Stomach (tissue), 4 donors: Measurements from ENCODE around the gene UGT1A10.

Experiments used
- EP300 ChIP-seq: sonication (generic); formaldehyde crosslinking; IDR thresholded peaks from one replicate; pipeline ENCODE4 v1.6.1; 2017; ENCODE audit warnings: antibody characterized with exemption
- TF ChIP-seq, protein P1 (sequence below), 7 experiments: fragments of 450-650 bp in 4 of 7; fragments of 200-600 bp in 3 of 7; sonication (generic) in 3 of 7; IDR thresholded peaks; one replicate each; pipeline ENCODE4 v1.5.1; 2016 to 2019; ENCODE audit warnings: antibody characterized with exemption in 7 of 7, control low read depth in 2 of 7, mild to moderate bottlenecking in 1 of 7

GRCh38 chr2:233795735-233796171, 159.5 kb downstream of the UGT1A10 start:
- TF ChIP-seq, protein P1, sequence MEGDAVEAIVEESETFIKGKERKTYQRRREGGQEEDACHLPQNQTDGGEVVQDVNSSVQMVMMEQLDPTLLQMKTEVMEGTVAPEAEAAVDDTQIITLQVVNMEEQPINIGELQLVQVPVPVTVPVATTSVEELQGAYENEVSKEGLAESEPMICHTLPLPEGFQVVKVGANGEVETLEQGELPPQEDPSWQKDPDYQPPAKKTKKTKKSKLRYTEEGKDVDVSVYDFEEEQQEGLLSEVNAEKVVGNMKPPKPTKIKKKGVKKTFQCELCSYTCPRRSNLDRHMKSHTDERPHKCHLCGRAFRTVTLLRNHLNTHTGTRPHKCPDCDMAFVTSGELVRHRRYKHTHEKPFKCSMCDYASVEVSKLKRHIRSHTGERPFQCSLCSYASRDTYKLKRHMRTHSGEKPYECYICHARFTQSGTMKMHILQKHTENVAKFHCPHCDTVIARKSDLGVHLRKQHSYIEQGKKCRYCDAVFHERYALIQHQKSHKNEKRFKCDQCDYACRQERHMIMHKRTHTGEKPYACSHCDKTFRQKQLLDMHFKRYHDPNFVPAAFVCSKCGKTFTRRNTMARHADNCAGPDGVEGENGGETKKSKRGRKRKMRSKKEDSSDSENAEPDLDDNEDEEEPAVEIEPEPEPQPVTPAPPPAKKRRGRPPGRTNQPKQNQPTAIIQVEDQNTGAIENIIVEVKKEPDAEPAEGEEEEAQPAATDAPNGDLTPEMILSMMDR (IDR thresholded peaks at IDR 0.05) = no peak
- TF ChIP-seq EP300 = no peak
